NCI-H748 treated with DMSO at 0.1 percent for 48 hours (cell line): Measurements from ENCODE around the gene AOPEP.

Experiments used
- DNase-seq: peaks from one replicate; lab custom pipeline; 2025; lab: John Stamatoyannopoulos, UW

The AOPEP gene

DNA sequence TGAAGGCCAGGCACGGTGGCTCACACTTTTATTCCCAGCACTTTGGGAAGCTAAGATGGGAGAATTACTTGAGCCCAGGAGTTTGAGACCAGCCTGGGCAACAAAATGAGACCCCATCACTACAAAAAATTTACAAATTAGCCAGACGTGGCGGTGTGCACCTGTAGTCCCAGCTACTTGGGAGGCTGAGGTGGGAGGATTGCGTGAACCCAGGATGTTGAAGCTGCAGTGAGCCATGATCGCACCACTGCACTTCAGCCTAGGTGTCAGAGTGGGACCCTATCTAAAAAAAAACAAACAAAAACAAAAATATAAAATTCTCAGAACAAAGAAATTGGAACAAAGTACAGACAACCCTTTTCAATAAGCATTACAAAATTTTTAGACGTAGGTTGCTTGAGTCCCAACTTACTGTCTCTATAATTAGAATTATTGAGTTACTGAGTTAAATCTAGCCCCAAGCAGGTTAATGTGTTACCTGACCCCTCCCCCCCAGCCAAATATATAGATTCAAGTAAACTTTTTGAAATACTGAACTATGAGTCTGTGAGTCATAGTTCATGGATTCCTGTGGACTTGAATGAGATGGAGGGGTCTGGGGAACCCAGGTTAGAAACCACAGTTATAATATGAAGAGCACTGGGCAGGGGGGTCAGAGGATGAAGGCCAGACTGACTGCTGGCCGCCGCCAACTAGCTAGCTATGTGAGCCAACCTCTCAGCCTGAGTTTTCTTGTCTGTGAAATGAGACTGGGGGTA is 173.1 kb downstream of the AOPEP start:
- no peak for DNase-seq

DNA sequence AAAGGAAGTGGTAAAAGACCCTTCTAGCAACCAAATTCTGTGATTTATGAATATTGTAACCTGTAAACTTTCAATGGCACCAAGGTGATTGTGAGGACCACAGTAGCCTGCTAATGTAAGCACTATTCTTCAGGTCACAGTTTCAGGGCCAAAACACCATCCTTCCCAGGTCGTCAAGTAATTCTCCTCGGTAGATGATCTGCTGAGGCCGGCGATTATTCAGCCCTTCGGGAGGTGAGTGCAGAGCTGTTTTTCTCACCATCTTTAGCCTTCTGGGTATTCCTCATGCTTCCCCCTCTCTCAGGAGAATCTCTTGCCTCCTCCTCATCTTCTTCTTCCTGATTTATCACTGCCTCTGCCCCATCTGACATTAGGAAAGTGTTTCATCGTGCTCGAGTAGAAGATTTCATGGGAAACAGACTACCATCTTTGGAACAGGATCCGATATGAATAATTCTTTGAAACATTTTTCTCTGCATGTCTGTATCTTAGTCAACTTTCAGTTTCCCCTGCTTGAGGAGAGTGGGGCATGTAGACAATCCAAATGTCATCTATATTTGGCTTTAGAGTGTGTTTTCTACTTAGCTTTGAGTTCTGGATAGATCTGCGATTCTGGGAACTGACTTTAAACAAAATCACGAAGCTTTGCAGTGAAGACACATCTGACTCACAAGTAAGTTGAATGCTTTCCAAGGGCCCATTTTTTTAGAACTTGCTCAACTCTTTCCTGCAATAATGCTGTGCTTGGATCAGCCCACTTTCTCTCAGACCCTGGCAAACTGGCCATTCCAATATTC is 173.9 kb downstream of the AOPEP start:
- no peak for DNase-seq

DNA sequence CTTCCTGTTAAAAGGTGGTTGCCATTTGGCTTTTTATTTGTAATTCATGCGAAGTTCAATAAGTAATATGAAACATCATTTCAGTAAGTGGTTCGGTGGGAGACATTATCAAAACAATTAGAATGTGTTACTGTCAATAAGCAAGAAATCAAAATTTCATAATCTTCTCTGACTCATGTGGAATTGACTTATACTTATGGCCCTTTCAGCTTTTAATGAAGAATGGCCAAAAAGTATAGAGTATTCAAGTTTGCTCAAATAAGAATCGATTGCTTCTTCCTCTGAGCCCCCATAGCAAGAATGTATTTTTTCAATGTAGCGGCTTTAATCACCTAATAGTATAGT is 174.5 kb downstream of the AOPEP start:
- DNase-seq, result no peak

DNA sequence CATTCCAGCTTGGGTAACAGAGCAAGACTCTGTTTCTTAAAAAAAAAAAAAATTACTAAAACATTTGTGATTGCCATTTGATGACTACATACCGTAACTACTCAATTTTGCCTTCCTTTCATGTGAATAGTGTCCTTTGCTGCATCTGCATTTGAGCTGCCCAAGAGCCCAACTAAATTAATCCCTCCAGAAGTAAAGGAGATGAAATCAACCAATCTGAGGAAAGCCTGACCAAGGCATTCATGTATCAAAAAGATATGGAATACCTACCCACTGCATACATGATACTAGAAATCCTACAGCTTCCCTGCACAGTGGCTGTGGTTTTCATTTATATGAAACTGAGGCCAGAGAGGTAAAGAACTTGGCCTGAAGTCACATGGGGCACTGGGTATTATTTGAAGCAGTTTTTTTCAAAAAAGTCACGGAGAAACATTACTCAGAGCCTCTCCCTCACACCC is 177.5 kb downstream of the AOPEP start:
- DNase-seq, result no peak

DNA sequence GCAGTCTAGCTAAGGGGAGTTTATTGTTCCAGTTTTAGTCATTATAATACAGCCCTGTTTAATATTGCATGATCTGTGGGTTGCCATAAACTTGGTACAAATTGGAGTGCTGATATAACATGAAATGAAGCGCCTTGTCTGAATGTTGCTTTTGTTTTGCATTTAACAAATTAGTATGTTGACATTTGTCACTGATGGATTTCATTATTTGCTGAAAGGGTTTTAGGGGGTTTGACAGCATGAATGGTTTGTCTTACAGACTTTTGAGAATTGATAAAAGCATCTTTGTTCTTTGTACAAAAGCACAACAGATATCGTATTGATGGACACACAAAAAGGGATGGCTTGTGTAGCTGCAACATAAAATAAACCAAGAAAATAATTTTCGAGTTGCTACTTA is 178.3 kb downstream of the AOPEP start:
- DNase-seq, result peak; percentile 42

DNA sequence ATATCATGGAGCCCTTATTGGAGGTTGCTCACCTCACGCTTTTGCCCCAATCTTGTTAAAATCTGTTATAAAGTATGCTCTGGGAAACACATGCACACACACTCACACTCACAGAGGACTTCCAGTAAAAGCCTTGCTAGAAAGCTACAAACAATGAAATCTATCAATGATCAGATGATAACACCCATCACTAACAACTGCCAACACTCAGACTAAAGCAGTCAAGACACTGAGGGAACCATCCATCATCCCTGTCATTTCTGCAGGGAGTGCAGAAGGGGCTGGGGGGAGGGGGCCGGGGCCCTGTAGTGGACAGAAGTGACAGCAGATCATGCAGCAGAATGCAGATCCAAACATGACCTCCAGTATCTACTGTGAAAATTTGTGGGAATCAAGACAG is 179.1 kb downstream of the AOPEP start:
- DNase-seq, result no peak

DNA sequence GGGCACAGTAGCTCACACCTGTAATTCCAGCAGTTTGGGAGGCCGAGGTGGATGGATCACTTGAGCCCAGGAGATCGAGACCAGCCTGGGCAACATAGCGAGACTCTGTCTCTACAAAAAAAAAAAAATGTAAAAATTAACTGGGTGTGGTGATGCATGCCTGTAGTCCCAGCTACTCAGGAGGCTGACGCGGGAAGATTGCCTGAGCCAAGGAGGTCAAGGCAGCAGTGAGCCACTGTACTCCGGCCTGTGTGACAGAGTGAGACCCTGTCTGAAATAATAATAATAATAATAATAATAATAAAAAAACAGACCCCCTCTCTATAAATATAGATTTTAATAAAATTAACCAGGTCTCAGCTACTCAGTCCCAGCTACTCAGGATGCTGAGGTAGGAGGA is 179.7 kb downstream of the AOPEP start:
- DNase-seq, result no peak

DNA sequence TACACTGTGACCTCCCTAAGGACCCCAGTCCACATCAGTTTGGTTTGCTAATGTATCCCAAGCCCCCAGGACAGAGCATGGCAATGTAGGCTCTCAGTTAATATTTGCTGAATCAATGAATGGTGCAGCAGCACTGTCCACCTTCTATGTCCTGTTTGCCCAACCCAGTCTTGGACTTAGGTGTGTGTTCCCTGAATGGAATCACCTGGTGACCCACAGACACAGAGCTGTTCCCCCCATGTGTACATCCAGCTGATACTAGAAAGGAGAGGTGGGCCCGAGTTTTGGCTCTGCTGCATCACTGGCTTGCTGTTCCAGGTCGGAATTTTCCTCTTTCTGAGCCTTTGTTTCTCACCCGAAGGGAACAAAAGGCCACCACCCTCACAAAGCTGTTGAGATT is 180.2 kb downstream of the AOPEP start:
- no peak for DNase-seq

DNA sequence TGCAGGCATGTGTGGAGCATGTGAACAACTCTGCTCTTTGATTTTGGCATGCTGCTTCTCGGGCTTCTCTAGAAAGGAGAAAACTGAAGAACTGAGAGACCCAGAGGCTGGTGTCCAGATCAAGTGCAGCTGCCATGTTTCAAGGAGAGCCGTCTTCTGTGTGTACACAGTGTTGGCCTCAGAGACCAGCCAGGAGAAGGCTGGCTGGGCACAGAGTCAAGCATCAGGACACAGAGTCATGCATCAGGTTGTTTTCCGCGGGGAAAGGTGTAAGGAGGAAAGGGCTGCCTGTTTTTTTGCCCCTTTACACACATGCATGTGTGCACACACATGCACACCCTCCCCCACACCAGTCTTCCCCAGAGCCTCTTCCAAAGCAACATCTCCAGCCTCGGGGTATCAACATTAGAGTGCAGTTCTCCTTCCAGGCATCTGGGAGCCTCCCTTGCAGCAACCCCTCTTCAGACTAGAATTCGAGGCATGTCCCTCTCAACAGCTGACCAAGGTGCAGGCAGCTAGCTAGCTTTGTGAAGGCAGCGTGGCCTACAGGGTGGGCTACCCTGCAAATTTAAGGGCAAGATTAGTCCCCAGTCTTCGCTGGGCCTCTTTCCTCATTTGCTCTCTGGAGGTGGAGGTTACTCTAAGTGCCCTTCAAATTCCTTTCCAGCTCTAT is 180.9 kb downstream of the AOPEP start:
- no peak for DNase-seq

DNA sequence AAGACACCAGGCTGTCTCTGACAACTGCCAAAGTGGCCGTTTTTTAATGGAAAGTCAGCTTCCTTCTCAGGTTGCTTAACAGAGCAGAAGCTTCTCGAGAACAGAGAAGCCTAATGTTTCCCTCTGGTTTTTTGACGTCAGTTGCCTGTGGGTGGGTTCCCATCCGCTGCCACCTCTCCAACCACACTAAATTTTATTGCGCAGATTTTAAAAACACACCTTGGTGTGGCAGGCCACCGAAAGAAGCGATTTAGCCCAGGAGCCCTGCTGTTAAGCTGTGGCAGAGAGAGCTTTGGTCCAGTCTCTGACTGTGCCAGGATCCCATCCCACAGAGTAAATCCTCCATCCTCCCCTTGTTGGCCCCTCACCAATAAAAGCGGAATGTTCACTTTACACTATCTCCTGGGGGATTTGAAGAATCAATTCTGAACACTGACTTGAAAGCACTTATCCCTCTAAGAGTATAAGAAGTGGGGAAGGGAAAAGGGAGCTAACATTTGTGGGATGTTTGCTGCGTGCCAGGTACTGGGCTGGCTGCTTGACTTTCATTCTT is 181.6 kb downstream of the AOPEP start:
- DNase-seq, result no peak

DNA sequence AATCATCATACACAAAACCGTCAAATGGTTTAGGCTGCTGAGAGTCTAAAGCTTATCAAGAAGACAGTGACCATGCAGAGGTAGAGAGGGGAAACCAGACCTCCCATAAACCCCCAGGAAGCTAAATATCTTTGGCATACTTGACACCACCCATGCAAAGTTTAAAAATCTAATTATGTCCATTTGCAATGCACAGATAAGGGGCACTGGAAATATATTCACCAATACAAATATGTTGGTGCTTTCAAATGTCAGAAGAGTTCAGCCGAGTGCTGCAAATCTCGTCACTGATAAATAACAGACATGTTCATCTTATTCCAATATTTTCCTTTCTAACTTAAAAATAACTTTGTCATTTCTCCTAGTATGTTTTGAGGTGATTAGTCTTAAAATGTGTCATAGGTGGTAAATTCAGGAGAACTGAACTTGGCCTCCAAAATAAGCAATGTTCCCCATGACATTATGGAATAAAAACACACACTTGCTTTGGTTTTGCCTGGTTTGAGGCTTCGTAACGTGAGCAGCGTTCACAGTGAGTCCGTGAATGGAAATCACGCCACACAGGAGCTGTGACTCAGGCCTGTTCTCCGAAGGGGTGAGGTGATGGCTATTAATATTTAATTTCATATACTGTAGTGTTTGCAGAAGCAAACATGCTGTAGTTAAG is 182.2 kb downstream of the AOPEP start:
- peak; percentile 25 for DNase-seq

DNA sequence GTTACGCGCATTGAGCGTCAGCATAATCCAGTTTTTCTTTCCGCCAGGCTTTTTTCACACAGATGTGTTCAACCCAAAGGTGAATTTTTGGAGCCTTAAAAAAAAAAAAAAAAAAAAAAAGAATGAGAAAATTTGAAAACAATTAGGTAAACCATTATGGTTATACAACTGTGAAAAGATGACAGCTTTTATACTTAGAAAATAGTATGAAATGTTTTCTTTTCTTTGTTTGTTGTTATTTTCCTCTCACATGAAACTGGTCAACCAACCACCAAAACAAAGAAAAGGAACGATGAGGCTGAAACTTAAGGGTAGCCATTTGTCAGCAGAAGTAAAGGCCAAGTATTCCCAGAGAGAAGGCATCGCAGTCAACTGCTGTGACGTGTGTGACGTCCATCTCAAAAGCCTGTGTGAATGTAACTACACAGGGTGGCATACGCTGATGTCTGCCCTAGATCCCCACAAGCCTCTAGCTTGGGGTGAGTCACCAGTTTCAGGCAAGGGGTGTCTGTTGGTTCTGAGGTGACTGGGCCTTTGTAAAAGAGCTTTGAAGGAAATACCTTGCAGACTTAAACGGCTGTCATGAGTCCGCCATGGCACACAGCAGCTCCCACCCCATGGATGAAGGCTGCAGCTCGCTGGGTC is 182.9 kb downstream of the AOPEP start:
- no peak for DNase-seq

DNA sequence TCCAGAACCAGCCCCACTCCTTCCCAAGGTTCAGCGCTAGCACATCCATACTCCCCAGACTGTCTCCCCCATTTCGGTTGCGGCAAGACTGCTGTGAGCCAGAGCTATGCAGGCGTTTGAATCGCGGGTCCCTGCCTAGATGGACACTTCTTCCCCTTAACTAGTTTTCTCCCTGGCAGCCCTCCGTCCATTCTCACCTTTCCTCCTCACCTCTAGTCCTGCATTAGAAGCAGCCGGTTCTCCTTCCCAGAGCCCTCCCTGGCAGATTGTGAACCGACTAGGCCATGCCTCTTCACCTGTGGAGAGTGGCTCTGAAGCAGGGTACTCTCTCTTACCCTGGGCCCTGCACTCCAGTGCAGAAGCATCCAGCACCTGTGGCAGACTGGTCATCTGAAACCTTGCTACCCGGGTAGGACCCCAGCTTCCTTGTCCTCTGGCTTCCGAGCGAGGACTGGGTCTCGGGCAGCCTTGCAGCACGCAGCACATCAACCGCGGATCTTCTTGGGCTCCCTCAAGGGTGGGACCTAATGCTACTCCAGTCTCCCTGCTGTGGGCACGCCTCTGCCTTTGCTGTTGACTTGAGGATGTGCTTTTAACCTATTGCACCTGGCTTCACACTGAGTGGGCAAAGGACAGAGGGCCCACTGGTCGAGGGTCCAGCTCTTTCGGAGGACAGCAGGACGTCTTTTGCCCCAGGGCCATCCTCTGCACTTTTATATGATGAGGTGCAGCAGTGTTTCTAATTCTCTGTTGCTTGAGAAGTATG is 183.6 kb downstream of the AOPEP start:
- no peak for DNase-seq

DNA sequence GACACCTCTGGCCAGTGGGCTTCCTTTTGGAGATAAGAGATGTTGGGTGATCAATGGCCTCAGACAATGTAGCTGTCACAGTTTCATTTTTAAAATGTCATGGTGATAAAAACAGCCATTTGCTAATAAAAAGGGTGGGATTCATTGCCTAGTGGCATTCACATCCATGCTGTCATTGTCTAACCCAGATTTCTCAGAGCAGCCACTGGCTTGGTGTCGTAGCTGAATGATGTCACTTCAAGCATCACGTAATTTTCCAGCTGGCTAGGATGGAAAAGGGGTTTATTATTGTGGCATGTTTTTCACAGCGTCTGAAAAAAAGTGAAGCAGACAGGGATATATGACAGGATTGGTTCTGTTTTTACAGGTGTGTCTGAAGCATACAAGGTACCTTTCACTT is 184.7 kb downstream of the AOPEP start:
- DNase-seq, result no peak

DNA sequence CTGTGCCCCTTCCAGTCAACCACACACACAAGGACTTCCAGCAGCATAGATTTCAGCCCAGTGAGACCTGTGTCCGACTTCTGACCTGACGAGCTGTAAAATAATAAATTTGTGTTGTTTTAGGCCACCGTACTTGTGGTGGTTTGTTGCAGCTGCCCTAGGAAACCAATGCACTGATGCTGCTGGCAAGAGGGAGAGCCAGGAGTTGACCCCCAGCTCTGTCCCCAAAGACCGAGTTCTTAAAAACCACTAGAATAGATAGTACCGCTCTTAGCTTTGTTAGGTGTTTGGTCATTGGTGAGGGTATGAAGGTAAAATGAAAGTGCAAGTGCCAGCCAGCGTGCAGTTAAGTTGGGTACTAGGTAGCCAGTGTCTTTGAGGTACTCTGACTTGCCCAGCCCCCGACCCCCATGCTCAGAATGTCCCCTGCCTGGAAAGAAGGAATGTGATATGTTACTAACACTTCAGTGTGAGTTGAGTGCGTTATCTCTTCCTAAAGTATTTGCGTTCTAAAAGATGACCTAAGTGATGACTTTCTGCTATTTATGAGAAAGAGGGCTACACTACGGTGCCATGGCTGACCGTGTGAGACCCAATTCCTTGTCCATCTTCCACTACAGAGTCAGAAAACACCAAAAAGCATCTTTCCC is 185.6 kb downstream of the AOPEP start:
- DNase-seq, result no peak

DNA sequence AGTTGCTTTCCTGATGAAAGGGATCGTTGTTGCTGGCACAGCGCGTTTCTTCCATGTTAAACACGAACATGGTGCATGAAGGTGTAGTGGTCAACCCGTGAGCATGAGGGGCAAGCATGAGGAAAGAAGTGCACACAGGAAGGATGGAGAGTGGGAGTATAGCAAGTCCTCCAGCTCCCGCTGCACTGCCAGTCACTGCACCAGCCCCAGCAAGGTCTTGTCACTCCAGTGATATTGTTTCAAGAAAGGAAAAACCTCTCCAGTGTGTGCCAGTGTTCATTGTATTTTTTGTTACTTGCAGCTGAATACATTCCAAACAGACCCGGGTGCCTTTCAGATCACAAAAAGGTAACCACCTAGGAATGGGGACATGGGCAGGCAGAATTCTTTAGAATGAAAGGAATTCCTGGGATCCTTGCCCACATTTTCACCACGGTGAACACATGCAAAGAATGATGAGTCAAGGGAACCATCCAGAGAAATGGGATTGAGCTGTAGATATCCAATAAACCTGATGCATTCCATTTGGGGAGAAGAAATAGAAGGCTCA is 186.3 kb downstream of the AOPEP start:
- no peak for DNase-seq

DNA sequence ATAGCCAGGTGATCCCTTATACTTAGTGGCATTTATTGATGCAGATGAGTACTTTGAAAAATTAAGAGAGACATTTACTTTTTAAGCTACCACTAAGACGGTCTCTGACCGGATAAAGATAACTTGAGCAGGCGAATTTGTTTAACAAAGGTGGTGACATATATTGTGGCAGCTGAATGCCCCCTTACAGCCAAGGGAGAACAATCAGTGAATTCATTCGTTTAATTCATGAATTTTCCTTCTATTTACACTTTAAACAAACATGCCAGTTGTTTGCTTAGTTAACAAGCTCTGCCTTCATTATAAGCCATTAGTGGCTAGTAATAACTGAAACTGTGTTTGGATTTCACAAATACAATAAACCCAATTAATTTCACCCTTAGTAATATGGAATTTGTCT is 187.1 kb downstream of the AOPEP start:
- DNase-seq, result peak; percentile 97

DNA sequence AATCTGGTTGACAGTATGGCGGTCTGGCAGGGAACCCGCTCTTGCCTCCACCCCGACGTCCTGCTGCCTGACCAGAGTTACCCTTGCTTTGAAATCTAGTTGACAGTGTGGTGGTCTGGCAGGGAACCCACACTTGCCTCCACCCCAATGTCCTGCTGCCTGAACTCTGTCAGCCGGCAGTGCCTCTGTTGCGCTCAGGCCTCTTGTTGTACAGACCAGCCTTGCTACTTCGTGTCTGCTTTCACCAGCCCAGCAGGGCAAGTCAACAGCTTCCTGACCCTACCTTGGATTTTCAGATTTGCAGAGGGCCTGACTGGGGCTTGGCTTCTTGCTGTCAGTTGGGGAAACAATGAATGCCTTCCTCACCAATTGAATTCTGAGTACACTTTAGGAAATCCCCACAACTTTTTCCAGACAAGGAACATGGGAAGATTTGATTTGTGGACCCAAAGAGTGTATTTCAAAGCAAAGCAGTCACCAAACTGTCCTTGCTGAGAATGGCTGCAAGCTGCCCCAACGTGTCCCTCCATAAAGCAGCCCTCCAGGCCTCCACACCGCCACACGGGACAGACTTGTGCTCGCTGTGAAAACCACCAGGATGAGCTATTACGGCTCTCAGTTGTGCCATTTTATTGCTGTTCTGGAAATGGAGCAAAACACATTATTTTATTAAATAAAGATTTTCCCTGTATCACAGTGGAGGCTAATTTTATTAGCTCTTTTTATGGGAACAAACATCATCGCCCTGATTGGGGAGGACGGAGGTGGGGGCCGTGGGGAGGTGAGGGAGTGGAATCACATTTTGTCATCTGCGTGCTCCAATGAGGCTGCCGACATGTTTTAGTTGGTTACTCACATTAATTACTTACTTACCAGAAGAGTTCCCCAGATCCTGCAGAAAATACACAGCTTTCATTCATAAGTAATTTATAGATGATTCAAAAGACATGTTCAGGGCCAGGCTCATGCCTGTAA is 189.3 kb downstream of the AOPEP start:
- no peak for DNase-seq

DNA sequence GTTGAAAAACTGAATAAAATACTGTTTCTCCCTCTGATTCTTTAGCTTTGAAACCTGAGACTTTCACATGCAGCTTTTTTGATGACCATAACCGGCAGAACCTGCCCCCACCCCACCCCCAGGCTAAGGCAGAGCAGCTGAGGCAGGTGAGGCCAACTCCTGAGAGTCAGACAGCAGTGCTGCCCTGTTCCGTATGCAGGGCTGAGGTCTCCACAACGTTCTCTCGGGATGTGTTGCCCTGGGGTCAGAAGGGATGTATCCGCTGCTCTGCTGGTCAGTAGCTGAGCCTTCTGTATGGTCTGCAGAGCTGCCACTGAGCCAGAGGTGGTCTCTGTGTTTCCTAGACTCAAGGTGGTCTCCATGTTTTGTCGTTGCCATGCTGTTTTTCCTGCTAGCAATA is 190.5 kb downstream of the AOPEP start:
- DNase-seq, result peak; percentile 58
